T-helper 17 cell (primary cell): ENCODE results near the gene ISM1. TPM values are rescaled to one million over a fixed set of nuclear protein-coding genes. Genes with fewer than 3 reads are reported as not detected.

Experiments
- ATAC-seq: fragments of 150-1000 bp; cut with Tn5 transposase; 2 replicates; pipeline ENCODE4 v1.10.0; 2021; ENCODE audit warnings: mild to moderate bottlenecking, moderate library complexity
- DNase-seq, 3 donors: peaks; one replicate each; pipeline versions ENCODE4 v3.0.0 to v3.0.0-alpha.2; 2020 to 2021
- H3K9me3 ChIP-seq: one replicate; pipeline ENCODE4 v1.7.0; 2013; ENCODE audit warnings: low read length, mild to moderate bottlenecking; ENCODE audit not compliant: control insufficient read depth, poor library complexity, severe bottlenecking
- H3K27ac Mint-ChIP-seq: one replicate; pipeline ENCODE4 v1.8.0; 2022; ENCODE audit warnings: mild to moderate bottlenecking, moderate library complexity, mixed read lengths
- H3K27me3 Mint-ChIP-seq: one replicate; pipeline ENCODE4 v1.8.0; 2022; ENCODE audit warnings: mixed read lengths
- H3K36me3 Mint-ChIP-seq: one replicate; pipeline ENCODE4 v1.8.0; 2022; ENCODE audit warnings: low read depth, mixed read lengths
- H3K4me1 Mint-ChIP-seq: one replicate; pipeline ENCODE4 v1.8.0; 2022; ENCODE audit warnings: mild to moderate bottlenecking, mixed read lengths
- H3K4me3 Mint-ChIP-seq: one replicate; pipeline ENCODE4 v1.8.0; 2022; ENCODE audit warnings: mild to moderate bottlenecking, moderate library complexity, mixed read lengths
- total RNA-seq, 4 donors: library from RNA in 2 of 4; stranded (reverse) in 2 of 4; gene quantifications; one replicate each; pipeline ENCODE4 v1.2.3 and lab custom pipeline; 2022 to 2026

Gene ISM1
- total RNA-seq, 2 donors from 2014 or later, result 3.2 to 7.8 TPM

DNA sequence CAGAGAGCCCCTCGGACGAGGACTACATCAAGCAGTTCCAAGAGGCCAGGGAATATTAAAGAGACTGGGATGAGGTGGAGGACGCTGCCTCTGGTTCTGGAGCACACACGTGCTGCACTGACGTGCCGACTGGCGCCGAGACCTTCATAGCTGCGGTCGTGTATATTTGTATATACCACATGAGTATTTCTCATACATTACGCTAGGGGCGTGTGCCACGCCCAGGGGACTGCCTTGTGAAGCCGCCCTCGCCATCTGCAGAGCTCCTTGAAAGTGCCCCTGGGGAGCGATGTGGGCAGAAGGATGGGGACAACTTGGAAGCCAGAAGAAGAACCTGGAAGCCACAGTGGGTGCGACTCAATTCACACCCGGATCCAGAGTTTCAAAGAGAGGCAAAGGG is 78.3 kb downstream of the ISM1 start:
- peaks cover 9% of the 10 kb centered on the region for H3K36me3 Mint-ChIP-seq
- ATAC-seq (no peak), DNase-seq (no peak)
- H3K4me1 Mint-ChIP-seq, result peaks cover 3% of the 10 kb centered on the region
- H3K4me3 Mint-ChIP-seq, result no peak overlapping the region
- no peaks in the 10 kb centered on the region for H3K27me3 Mint-ChIP-seq
- H3K27ac Mint-ChIP-seq, result no peak overlapping the region
- H3K9me3 ChIP-seq, result no peaks in the 10 kb centered on the region

DNA sequence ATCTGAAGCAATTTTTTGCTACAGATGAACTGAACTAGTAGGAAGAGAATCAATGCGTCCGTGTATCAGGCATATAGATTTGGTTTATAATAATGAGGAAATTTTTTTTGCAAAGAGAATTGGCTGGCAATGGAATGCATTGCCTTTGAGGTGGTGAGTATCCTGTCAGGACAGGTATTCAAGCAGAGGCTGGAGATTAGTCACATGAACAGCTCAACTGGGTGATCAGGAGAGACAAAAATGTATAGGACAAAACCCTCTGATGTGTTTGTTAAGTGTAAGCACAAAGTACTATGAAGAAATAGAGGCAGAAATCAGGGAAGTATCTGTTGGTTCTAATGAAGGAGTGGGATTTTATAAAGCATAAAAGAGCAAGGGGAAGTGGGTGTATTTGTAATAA is 80.5 kb downstream of the ISM1 start:
- Mint-ChIP-seq H3K4me1 (no peaks in the 10 kb centered on the region), H3K4me3 (no peak overlapping the region), H3K27ac (no peak overlapping the region), H3K27me3 (no peaks in the 10 kb centered on the region), H3K36me3 (peaks cover 3% of the 10 kb centered on the region)
- no peaks in the 10 kb centered on the region for H3K9me3 ChIP-seq
- no peak for ATAC-seq
- DNase-seq, result no peak

DNA sequence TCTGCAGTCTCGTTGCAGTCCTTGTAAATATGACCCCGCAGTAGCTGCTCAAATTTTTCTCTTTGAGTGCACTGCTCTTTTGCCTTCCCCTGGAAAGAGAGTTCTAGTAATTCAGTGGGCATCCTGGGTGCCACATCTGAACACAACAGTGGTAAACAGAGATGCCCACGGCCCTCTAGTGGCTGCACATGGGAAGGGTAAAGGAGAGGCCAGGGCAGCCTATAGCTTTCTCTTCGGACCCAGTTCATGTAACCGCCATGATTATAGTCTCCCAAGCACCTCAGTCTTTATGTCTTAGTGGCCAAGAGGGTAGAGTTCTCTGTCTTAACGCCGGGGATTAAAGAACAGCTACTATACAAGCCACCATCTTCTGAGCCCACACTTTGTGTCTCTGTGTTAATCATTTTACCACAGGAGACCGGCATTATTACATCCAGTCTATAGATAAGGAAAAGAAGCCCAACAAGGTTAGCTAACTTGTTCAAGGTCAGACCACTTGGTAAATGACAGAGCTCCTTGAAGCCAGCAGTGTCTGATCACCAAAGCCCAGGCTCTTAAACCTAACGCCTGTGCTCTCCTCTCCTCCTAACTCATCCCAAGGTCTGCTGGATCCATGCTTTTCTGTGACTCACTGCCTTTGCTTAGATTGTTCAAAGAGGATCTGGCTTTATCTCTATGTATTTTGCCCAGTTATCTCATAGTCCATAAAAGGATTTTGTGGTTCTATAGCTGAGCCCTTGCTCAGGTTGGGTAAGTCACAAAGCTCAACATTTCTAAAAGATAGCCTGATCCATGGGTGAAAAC is 81.8 kb downstream of the ISM1 start:
- peak; percentile 68 for ATAC-seq
- Mint-ChIP-seq H3K27ac (no peak overlapping the region), H3K4me3 (no peak overlapping the region), H3K36me3 (peaks cover 3% of the 10 kb centered on the region), H3K4me1 (no peaks in the 10 kb centered on the region), H3K27me3 (no peaks in the 10 kb centered on the region)
- H3K9me3 ChIP-seq, result no peaks in the 10 kb centered on the region
- peak in 1 of 3 donors; percentile 32 for DNase-seq

DNA sequence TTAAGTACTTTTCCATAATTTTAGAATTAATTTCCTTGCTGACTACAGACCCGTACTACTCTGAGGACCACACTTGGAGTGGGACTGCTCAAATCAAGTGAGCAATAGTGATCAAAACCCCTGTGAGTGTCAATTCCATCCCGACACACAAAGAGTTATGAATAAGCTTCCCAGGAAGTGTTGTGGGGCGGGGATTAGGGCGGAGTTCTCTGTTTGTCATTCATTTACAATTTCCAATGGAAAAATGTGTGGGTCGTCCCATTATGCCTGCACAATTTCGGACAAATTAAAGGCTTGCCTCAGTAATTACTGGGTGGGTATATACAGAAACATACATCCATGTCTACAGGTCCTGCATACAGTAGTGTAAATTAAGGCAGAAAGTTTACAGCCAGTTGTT is 84.2 kb downstream of the ISM1 start:
- Mint-ChIP-seq H3K27me3 (no peaks in the 10 kb centered on the region), H3K4me3 (no peak overlapping the region), H3K36me3 (peaks cover 3% of the 10 kb centered on the region), H3K27ac (no peak overlapping the region), H3K4me1 (no peaks in the 10 kb centered on the region)
- no peaks in the 10 kb centered on the region for H3K9me3 ChIP-seq
- ATAC-seq, result no peak
- no peak for DNase-seq

DNA sequence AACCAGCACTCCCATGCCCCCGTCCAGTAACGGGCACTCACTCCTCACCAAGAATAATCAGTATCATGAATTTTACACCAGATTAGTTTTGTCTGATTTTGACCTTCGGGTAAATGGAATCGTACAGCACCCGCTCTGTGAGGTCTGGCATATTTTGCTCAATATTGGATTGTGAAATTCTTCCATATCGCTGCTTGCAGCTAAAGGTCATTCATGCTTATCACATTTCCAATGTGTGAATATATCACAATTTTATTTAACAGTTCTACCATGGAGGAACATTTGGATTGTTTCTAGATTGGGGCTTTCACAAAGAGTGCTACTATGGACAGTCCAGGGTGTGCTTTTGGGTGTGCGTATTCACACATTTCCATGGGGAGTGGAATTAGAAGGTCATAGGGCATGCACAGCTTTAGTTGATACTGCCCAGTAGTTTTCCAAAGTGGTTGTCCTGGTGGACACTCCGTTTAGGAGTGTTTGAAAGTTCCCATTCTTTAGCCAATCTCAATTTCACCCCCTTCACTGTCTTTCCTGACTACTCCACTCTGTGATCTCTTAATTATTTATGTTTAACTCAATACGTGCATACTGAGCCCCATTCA is 86.6 kb downstream of the ISM1 start:
- no peak for ATAC-seq
- no peaks in the 10 kb centered on the region for H3K36me3 Mint-ChIP-seq
- no peaks in the 10 kb centered on the region for H3K9me3 ChIP-seq
- H3K27ac Mint-ChIP-seq, result no peak overlapping the region
- DNase-seq, result no peak
- H3K4me1 Mint-ChIP-seq, result no peaks in the 10 kb centered on the region
- H3K27me3 Mint-ChIP-seq, result no peaks in the 10 kb centered on the region
- H3K4me3 Mint-ChIP-seq, result no peak overlapping the region

DNA sequence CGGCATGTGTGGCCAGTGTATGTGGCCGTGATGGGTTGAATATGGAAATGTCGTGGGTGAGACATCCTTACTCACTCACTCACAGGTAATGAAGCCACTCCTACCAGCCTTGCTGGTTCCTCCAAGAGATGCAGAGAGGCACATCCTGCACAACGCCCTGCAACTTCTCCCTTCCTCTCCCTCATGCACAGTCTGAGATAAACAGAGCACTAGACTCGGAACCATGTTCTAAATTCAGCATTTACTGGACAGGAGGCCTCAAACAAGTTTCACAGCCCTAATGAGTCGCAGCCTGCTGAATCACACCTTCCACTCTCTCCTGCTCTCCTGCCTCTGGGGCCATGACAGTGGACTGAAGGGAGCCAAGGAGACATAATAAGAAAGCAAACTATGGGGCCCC is 91.2 kb downstream of the ISM1 start:
- no peak for ATAC-seq
- no peaks in the 10 kb centered on the region for H3K27me3 Mint-ChIP-seq
- H3K4me1 Mint-ChIP-seq, result no peaks in the 10 kb centered on the region
- no peak overlapping the region for H3K27ac Mint-ChIP-seq
- peaks cover 2% of the 10 kb centered on the region for H3K36me3 Mint-ChIP-seq
- no peaks in the 10 kb centered on the region for H3K9me3 ChIP-seq
- no peak for DNase-seq
- H3K4me3 Mint-ChIP-seq, result no peak overlapping the region

DNA sequence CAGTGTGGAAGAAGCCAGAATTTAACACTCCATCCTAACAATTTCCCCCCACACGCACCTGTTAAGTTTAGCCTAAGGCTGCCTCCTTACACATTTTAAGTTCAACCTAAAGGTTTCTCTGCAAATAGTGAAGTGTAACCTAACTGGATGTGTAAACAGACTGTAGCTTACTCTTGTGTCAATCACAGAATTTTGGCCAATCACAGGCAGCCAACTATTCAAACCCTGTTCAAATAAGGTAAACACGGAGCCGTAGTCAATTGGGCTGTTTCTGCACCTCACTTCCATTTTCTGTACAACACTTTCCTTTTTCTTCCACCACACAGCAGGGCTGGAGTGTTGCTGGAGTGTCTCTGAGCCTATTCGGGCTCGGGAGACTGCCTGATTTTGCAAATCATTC is 92.1 kb downstream of the ISM1 start:
- H3K9me3 ChIP-seq, result peaks cover 1% of the 10 kb centered on the region
- H3K27ac Mint-ChIP-seq, result no peak overlapping the region
- H3K4me1 Mint-ChIP-seq, result no peaks in the 10 kb centered on the region
- H3K27me3 Mint-ChIP-seq, result no peaks in the 10 kb centered on the region
- no peak overlapping the region for H3K4me3 Mint-ChIP-seq
- DNase-seq (no peak), ATAC-seq (no peak)
- peaks cover 2% of the 10 kb centered on the region for H3K36me3 Mint-ChIP-seq

DNA sequence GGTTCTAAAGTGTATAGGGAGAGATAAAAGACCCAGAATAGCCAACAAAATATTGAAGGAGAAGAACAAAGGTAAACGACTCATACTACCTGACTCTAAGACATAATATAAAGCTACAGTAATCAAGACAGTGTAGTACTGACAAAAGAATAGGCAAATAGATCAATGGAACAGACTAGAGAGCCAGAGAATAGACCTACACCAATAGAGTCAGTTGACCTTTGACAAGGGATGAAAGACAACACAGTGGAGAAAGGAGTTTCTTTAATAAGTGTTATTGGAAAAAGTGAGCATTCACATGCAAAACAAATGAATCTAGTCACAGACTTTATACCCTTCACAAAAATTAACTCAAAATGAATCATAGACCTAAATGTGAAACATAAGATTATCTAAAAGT is 96.4 kb downstream of the ISM1 start:
- Mint-ChIP-seq H3K27ac (no peak overlapping the region), H3K4me1 (peaks cover 3% of the 10 kb centered on the region), H3K27me3 (peaks cover 5% of the 10 kb centered on the region), H3K4me3 (no peak overlapping the region), H3K36me3 (peaks cover 2% of the 10 kb centered on the region)
- no peak for DNase-seq
- H3K9me3 ChIP-seq, result peaks cover 3% of the 10 kb centered on the region
- no peak for ATAC-seq

DNA sequence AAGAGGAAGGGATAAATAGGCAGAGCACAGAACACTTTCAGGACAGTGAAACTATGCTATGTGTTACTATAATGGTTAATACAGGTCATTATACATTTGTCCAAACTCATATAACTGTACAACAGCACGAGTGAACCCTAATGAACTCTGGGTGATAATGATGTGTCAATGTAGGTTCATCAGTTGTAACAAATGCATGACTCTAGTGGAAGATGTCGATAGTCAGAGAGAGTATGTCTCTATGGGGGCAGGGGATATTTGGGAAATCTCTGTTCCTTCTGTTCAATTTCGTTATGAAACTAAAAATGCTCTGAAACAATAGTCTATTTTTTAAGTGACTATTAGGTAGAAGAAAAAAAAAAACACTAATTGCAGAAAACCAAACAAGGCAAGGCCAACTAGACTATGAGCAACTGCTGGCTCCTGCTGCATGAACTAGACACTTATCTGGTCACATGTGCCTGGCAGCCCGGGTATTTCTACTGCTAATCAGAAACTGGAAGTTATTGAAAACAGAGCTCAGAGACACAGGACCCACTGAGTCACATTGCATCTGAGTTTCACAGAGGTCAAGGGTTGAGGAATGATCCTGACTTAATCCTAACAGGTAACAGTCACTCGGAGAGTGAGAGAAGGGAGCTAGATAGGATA is 97.9 kb downstream of the ISM1 start:
- no peak overlapping the region for H3K4me3 Mint-ChIP-seq
- H3K4me1 Mint-ChIP-seq, result peaks cover 3% of the 10 kb centered on the region
- H3K27me3 Mint-ChIP-seq, result peaks cover 6% of the 10 kb centered on the region
- H3K27ac Mint-ChIP-seq, result no peak overlapping the region
- peaks cover 3% of the 10 kb centered on the region for H3K9me3 ChIP-seq
- DNase-seq, result no peak
- no peak for ATAC-seq
- H3K36me3 Mint-ChIP-seq, result peaks cover under 1% of the 10 kb centered on the region

DNA sequence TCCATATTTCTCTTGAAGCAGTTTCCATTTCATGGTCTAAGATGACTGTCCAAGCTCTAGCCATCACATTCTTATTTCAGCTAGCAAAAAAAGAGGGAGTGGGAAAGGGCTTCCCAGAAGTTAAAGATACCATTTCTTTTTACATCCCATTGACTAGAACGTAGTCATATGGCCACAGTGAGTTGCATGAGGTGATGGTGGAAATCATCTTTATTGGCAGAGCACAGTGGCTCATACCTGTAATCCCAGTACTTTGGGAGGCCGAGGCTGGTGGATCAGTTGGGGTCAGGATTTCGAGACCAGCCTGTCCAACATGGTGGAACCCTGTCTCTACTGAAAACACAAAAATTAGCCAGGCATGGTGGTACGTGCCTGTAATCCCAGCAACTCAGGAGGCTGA is 99.6 kb downstream of the ISM1 start:
- no peak overlapping the region for H3K27ac Mint-ChIP-seq
- ATAC-seq, result no peak
- H3K4me3 Mint-ChIP-seq, result no peak overlapping the region
- peaks cover 6% of the 10 kb centered on the region for H3K27me3 Mint-ChIP-seq
- H3K36me3 Mint-ChIP-seq, result no peaks in the 10 kb centered on the region
- H3K4me1 Mint-ChIP-seq, result peaks cover 3% of the 10 kb centered on the region
- peaks cover 3% of the 10 kb centered on the region for H3K9me3 ChIP-seq
- DNase-seq, result no peak

DNA sequence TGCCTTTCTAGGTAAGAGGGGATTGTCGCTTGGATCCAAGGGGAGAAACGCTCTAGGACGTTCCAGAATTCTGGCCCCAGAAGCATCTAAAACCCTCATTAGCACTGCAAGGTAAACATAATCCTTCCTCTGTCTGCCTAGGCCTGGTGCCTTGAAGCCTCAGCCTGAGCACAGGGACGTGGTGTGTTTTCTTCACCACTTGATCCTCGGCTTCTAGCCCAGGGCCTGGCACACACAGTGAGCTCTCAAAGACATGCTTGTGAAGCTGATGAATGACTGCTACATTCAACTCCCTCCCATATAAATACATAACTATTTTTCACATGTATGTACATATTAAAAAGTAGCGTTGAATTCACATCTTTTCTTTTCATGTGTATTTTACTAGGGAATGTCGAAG is 100.3 kb downstream of the ISM1 start:
- H3K4me1 Mint-ChIP-seq, result peaks cover 3% of the 10 kb centered on the region
- H3K4me3 Mint-ChIP-seq, result no peak overlapping the region
- no peak for ATAC-seq
- no peaks in the 10 kb centered on the region for H3K36me3 Mint-ChIP-seq
- H3K27me3 Mint-ChIP-seq, result peaks cover 6% of the 10 kb centered on the region
- DNase-seq, result no peak
- H3K9me3 ChIP-seq, result peaks cover 3% of the 10 kb centered on the region
- H3K27ac Mint-ChIP-seq, result no peak overlapping the region

DNA sequence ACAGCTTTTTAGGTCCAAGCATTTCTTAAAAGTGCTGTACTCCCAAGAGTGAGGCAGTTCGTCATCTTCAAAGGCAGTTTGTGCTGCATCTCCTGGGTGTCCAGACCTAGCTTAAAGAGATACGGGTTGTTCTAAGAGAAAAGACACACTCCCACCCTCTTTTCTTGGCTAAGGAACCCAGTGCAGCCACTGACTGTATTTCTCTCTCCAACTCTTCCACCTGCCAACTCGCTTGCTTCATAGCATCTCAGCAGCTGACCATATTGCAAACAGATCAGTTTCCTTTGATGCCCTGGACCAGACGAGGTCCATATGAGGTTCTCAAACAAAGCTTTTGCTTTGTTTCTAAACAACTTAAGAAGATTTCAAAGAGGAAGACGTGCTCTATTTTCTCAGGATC is 101.1 kb downstream of the ISM1 start:
- Mint-ChIP-seq H3K27me3 (peaks cover 13% of the 10 kb centered on the region), H3K4me1 (peaks cover 3% of the 10 kb centered on the region), H3K36me3 (no peaks in the 10 kb centered on the region), H3K4me3 (no peak overlapping the region), H3K27ac (no peak overlapping the region)
- H3K9me3 ChIP-seq, result peaks cover 3% of the 10 kb centered on the region
- no peak for DNase-seq
- no peak for ATAC-seq

DNA sequence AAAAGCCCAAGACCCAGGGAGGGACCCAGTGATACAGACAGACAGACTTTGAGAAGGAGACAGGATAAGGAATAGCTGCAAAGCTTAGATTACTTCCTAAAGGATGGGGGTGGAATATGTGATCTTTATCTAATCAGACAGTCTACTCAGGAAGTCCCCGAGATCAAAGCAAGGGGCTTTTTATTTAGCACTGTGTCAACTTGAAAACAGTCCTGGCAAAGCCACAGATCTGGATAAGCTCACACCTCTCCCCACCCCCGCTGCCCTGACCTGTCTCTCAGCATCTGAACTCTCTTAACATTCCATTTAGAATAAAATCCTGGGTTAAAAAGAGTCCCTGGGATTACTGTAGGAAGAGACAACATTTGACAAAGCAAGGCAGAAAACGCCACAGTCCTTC is 101.5 kb downstream of the ISM1 start:
- Mint-ChIP-seq H3K36me3 (no peaks in the 10 kb centered on the region), H3K4me1 (peaks cover 3% of the 10 kb centered on the region), H3K4me3 (no peak overlapping the region), H3K27ac (no peak overlapping the region), H3K27me3 (peaks cover 13% of the 10 kb centered on the region)
- no peak for DNase-seq
- peaks cover 3% of the 10 kb centered on the region for H3K9me3 ChIP-seq
- no peak for ATAC-seq
